HepG2 (cell line): ENCODE data around the gene WNK4. TPM values are rescaled to one million over a fixed set of nuclear protein-coding genes. Genes with fewer than 3 reads are reported as not detected.
A peak's percentile ranks its signal among the peaks of the same experiment; 100 is the strongest.

ENCODE experiments used
- ARID3A ChIP-seq: IDR thresholded peaks from 2 replicates; pipeline ENCODE4 v1.6.1; 2012; ENCODE audit warnings: low read depth, low read length, improper control_type of control experiment
- CEBPZ ChIP-seq: IDR thresholded peaks from 2 replicates; pipeline ENCODE4 v1.6.1; 2012; ENCODE audit warnings: low read length, improper control_type of control experiment
- DDIT3 ChIP-seq: sonication (generic); formaldehyde crosslinking; IDR thresholded peaks from 2 replicates; pipeline ENCODE4 v1.4.0; 2020; ENCODE audit warnings: mild to moderate bottlenecking, missing genetic modification reagents
- DMTF1 ChIP-seq: sonication (generic); formaldehyde crosslinking; IDR thresholded peaks from 2 replicates; pipeline ENCODE4 v1.4.0; 2020; ENCODE audit warnings: mild to moderate bottlenecking, missing genetic modification reagents
- GRHL1 ChIP-seq: sonication (generic); formaldehyde crosslinking; conservative IDR thresholded peaks from 2 replicates; pipeline ENCODE4 v1.8.0; 2022; ENCODE audit warnings: missing genetic modification reagents
- IKZF1 ChIP-seq: fragments of 450-650 bp; IDR thresholded peaks from 2 replicates; pipeline ENCODE4 v1.7.1; 2016
- NFE2L1 ChIP-seq: sonication (generic); formaldehyde crosslinking; IDR thresholded peaks from 2 replicates; pipeline ENCODE4 v1.4.0; 2020; ENCODE audit warnings: missing genetic modification reagents, mild to moderate bottlenecking, borderline replicate concordance
- RFXAP ChIP-seq: sonication (generic); formaldehyde crosslinking; IDR thresholded peaks from 2 replicates; pipeline ENCODE4 v1.4.0; 2020; ENCODE audit warnings: missing genetic modification reagents, borderline replicate concordance
- TBP ChIP-seq: sonication (generic); formaldehyde crosslinking; IDR thresholded peaks from 2 replicates; pipeline ENCODE4 v1.5.0; 2020; ENCODE audit warnings: missing genetic modification reagents
- ZNF207 ChIP-seq: fragments of 450-650 bp; IDR thresholded peaks from 2 replicates; pipeline ENCODE4 v1.6.1; 2016; ENCODE audit warnings: antibody characterized with exemption, borderline replicate concordance
- ZNF34 ChIP-seq: sonication (generic); formaldehyde crosslinking; IDR thresholded peaks from 2 replicates; pipeline ENCODE4 v1.4.0; 2020; ENCODE audit warnings: mild to moderate bottlenecking, missing genetic modification reagents, borderline replicate concordance
- ZNF598 ChIP-seq: sonication (generic); formaldehyde crosslinking; IDR thresholded peaks from 2 replicates; pipeline ENCODE4 v1.5.1; 2020; ENCODE audit warnings: mild to moderate bottlenecking, missing genetic modification reagents, borderline replicate concordance
- ZNF678 ChIP-seq: sonication (generic); formaldehyde crosslinking; IDR thresholded peaks from 2 replicates; pipeline ENCODE4 v1.4.0; 2020; ENCODE audit warnings: mild to moderate bottlenecking, missing genetic modification reagents
- ZNF746 ChIP-seq: sonication (generic); formaldehyde crosslinking; IDR thresholded peaks from 2 replicates; pipeline ENCODE4 v1.8.0; 2022; ENCODE audit warnings: mild to moderate bottlenecking, missing genetic modification reagents
- ZXDC ChIP-seq: sonication (generic); formaldehyde crosslinking; IDR thresholded peaks from 2 replicates; pipeline ENCODE4 v1.5.0; 2020; ENCODE audit warnings: mild to moderate bottlenecking, missing genetic modification reagents
- polyA plus RNA-seq, 8 experiments: library from polyadenylated mRNA; depleted of rRNA in 3 of 8; stranded (reverse) in 7 of 8; unstranded in 1 of 8; fragments of >200 nt; fragmentation: Illumina TruSeq in 4 of 8; extraction: Trizol in 4 of 8; gene quantifications; 2 replicates each; pipeline versions ENCODE4 v1.2.1 to v1.2.3, GENCODE V29; 2011 to 2016; ENCODE audit warnings: low read depth in 4 of 8, missing spikeins in 1 of 8, mixed read lengths in 1 of 8; ENCODE audit not compliant: insufficient read depth in 1 of 8
- total RNA-seq, 5 experiments: library from RNA; depleted of rRNA; stranded (reverse); fragments of >200 nt; fragmentation: Illumina TruSeq; extraction: Trizol; gene quantifications; 2 replicates each; pipeline ENCODE4 v1.2.3, GENCODE V29; 2016; ENCODE audit warnings: low read depth in 1 of 5

The WNK4 gene
- total and polyA plus RNA-seq, 2 of the 13 experiments (the other 11 are each of a cell fraction or from before 2014, with no cell fraction given): 2.7 to 13.7 TPM

GRCh38 chr17:42798383-42799380 is 18.3 kb downstream of the WNK4 start, which contains the start of the genes CNTD1 and COA3 (continued):
- no peak for TF ChIP-seq CEBPZ
- TF ChIP-seq ZNF598 (CRISPR knock-in tag): peak; percentile 92; the same call in 1 of the 2 replicates
- no peak for TF ChIP-seq IKZF1
- 0 out of 2 replicates have a peak, but pooled peaks have one; percentile 80 for TF ChIP-seq ZNF678 (CRISPR knock-in tag)
- no peak for TF ChIP-seq GRHL1
- TF ChIP-seq NFE2L1 (CRISPR knock-in tag): peak; percentile 89; the same call in 1 of the 2 replicates
- TF ChIP-seq ARID3A: no peak
- no peak for TF ChIP-seq ZNF207
- TF ChIP-seq DDIT3 (CRISPR knock-in tag): no peak
- peak; percentile 47 for TF ChIP-seq ZNF34
- TF ChIP-seq ZXDC (CRISPR knock-in tag): peak; percentile 98
- TF ChIP-seq TBP: no peak
- peak; percentile 90; the same call in 1 of the 2 replicates for TF ChIP-seq RFXAP
- TF ChIP-seq DMTF1 (CRISPR knock-in tag): peak; percentile 66; the same call in 1 of the 2 replicates
- TF ChIP-seq ZNF746 (CRISPR knock-in tag): no peak
